HG02588 (cell line): Measurements from ENCODE around the gene KRTAP1-1.
"Not testable (repeated sequence)": the region's sequence is repeated elsewhere in the genome, so short reads cannot be mapped to it uniquely, and the experiment has no call there.

Source experiments
- ATAC-seq: cut with Tn5 transposase; IDR thresholded peaks from one replicate; pipeline ENCODE4 v1.9.1; 2021; ENCODE audit warnings: mild to moderate bottlenecking, moderate library complexity; ENCODE audit not compliant: unreplicated experiment

The KRTAP1-1 gene, protein sequence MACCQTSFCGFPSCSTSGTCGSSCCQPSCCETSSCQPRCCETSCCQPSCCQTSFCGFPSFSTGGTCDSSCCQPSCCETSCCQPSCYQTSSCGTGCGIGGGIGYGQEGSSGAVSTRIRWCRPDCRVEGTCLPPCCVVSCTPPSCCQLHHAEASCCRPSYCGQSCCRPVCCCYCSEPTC

DNA sequence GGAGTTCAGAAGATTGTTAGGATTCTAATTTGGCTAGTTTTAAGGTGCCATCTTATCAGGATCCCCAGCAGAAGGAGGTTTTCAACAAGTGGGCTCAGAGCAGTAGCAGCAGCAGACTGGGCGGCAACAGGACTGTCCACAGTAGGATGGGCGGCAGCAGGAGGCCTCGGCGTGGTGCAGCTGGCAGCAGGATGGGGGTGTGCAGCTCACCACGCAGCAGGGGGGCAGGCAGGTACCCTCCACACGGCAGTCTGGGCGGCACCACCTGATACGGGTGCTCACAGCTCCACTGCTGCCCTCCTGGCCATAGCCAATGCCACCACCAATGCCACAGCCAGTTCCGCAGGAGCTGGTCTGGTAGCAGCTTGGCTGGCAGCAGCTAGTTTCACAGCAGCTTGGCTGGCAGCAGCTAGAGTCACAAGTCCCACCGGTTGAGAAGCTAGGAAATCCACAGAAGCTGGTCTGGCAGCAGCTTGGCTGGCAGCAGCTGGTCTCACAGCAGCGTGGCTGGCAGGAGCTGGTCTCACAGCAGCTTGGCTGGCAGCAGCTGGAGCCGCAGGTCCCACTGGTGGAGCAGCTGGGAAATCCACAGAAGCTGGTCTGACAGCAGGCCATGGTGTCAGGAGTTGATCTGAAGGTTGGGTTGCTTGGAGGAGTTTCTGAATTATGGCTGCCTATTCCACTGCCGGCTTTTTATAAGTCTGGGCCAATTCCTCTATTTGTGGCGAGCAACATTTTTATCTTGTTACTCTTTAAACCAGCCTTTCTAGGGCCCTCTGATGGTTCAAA, at the start of gene KRTAP1-1:
TSS of gene KRTAP1-1 (minus strand) at position 668 of the 789 bp plus-strand sequence. CDS start at position 615, 53 bp downstream.
- not testable (repeated sequence) for ATAC-seq

DNA sequence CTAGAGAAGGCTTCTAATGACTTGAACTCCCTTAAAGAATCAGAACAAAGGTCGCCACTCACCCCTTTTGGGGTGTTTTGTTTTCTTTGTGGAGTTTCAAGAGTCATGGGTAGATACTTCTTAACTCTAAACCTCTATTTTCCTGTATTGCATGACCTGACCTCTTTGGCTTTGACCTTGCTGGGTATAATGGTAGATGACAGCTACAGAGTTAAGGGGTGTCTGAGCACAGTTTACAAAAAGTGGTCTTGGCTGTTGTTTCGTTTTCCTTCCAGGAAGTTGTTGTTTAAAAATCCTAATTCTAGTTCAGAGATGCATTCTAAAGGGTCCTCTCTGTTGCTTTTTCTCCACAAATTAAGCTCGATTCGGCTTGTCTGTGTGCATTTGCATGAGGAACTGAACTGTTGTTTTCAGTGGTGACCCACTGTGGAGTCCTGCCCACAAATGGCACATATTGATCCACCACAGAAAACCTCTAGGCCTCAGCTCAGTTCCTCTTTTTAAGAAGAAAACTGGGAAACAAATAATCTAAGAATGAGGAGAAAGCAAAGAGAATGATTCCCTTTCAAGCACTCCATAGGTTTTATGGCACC, 47.6 kb upstream of the KRTAP1-1 start:
- not testable (repeated sequence) for ATAC-seq

DNA sequence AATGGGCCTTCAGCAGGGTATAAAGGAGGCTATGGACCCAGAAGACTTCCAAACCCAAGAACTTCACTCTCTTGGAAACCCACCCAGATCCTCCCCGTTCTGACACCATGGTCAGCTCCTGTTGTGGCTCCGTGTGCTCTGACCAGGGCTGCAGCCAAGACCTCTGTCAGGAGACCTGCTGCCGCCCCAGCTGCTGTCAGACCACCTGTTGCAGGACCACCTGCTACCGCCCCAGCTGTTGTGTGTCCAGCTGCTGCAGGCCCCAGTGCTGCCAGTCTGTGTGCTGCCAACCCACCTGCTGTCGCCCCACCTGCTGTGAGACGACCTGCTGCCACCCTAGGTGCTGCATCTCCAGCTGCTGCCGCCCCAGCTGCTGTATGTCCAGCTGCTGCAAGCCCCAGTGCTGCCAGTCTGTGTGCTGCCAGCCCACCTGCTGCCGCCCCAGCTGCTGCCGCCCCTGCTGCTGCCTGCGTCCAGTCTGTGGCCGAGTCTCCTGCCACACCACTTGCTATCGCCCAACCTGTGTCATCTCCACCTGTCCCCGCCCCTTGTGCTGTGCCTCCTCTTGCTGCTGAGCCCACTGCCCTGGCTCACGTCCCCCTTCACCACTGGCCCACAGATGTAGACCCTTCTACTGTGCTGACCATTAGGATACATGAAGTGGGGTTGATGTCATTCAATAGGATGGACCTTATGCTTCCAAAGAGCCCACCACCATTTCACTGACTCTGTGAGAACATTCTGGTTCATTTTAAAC, 43.0 kb upstream of the KRTAP1-1 start, which contains the start of gene KRTAP4-7:
TSS of gene KRTAP4-7 (plus strand) at position 51 of the 757 bp plus-strand sequence. CDS start at position 108, 57 bp downstream.
- ATAC-seq: not testable (repeated sequence)

DNA sequence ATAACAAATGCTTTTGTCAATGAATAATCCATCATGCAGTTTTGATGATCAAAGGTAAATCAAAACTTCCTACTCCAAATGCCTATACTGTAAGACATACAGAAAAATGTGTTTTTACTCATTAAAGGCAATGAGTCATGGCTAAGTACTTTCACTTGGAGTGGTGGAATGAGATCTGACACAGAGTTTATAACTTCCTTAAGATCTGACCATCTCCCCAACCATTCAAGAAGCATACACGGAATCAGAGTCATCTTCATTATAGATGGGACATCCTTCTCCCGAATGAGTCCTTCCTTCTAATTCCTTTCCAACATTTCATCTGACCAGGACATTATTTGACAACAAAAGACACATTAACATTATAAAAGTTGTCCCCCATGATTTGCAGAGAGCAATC, 42.2 kb upstream of the KRTAP1-1 start:
- not testable (repeated sequence) for ATAC-seq

DNA sequence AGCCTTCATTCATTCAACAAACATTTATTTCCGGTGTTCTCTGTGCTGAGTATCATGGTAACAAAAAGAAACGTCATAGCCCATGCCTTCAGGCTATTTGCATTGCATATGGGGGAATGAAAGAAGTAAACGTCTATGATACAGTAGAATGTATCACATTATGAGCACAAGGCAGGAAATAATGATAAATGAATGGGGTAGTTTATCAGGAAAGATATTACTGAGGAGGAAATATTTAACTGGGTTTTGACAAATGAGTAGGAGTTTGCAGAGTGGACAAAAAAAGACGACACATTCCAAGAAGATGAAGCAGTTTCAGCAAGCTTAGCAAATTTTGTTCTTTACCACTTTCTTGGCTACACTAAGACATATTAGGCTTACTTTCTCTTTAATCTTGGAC, 41.4 kb upstream of the KRTAP1-1 start:
- no peak for ATAC-seq

DNA sequence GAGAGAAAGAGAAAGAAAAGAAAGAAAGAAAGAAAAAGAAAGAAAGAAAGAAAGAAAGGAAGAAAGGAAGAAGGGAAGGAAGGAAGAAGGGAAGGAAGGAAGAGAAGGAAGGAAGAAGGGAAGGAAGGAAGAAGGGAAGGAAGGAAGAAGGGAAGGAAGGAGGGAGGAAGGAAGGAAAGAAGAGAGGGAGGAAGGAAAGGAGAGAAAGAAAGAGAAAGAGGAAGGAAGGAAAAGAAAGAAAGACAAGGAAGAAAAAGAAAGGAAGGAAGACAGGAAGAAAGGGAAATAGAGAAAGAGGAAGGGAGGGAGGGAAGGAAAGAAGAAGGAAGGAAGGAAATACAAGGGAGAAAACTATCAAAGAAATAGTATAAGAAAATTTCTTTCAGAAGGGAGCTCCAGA, 35.5 kb upstream of the KRTAP1-1 start:
- no peak for ATAC-seq

DNA sequence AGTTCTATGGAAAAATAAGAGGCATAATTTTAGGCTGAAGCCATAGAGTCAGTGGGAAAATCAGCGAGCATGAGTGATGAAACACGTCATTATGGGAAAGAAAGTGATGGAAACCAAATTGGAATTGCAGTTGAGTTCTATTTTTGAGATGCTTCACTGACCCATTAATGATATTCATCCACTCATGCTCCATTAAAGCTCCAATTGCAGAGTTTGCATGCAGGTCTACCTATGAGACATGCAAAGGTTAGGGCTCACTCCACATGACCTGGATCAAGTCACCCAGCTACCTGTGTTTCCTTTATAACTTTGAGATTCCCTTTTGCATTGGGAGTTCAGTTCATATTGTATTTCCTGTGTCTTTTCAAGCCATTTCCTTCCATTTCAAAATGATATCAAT, 32.4 kb upstream of the KRTAP1-1 start:
- no peak for ATAC-seq

DNA sequence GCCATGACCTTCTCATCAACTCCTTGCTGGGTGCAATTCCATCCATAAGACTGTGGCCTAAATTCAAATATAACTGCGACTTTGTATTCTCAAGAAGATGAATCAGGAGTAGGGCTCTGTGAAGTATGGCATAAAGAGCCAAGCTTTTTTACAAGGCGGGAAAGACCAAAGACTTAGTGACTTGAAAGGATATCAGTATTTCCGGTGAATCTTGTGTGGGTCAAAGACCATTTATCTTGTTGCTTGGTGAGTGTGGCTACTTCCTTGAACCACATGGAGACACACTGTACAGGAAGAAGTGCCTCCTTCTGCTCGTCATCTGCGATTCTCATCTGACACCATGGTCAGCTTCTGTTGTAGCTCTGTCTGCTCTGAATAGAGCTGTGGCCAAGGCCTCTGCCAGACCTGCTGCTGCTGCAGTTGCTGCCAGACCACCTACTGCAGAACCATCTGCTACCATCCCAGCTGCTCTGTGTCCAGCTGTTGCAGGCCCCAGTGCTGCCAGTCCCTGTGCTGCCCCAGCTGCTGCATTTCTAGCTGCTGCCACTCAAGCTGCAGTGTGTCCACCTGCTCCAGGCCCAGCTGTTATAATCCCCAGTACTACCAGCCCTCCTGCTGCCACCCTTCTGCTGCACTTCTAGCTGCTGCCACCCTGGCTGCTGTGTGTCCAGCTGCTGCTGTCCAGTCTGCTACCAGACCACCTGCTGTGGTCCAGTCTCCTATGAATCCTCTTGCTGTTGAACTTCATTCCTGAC, 30.5 kb upstream of the KRTAP1-1 start:
- no peak for ATAC-seq

DNA sequence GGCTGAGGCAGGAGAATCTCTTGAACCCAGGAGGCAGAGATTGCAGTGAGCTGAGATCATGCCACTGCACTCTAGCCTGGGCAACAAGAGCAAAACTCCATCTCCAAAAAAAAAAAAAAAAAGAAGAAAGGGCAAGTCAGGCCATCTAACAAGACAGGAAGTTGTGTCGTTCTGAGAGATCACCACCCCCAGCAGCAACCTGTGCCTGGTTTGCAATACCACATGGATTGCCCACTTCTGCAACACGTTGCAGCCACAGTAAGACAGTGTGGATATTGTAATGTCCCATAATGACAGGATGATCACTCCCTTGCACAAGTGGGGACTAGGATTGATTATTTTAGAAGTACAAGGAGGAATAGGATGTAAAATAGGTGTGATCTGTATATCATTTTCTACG, 27.8 kb upstream of the KRTAP1-1 start:
- no peak for ATAC-seq

DNA sequence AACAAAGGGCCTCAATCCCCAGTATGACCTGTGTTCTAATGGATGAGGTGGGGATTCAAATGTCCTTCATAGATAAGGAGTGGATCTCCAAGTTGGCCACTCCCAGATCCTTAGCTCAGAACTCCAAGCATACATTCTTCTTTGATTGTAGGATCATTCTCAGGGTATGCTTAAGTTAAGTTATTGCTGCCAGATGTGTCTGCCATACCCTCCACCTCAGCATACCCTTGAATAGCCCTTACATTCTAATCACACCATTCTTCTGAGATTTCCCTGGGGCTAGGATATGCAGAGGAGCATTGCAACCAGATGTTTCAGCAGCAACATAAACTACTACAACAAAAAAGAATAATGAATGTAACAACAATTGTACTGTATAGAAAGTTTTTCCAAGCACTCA, 26.0 kb upstream of the KRTAP1-1 start:
- no peak for ATAC-seq

DNA sequence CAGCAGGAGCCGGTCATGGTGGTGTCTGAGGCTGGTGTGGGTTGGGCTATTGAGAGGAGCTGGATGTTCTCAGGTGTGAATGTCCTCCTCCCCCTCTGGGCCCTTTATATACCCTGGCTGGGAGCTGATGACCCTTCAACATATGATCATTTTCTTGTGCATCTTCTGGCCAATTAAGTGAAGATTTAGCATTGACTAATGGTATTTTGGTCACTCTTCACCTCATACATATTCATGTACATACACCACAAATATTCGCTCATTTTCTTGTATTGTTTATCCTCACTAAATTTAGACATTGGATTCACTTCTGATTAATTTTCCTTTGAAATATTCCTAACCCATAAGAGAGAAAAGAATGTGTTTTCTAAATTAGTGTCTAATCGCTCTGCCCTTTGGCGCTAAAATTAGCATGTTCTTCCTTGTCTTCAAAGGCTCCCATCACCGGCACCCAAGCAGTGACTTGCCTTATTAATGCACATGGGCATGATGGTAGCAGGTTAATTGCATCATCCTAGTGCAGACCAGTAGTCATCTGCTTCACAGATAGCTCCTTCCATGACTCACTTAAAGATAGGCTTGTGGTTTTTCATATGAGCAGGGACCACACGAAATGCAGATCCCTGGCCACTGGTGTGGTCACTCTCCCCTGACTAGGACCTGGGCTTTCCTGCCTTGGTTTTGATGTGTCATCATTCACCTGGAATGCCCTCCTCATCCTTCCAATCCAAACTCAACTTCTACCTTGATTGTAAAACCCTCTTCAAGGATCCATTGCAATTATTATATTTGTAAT, 24.8 kb upstream of the KRTAP1-1 start, which contains the start of gene KRTAP2-4:
TSS of gene KRTAP2-4 (minus strand) at position 51 of the 796 bp plus-strand sequence. CDS start at position 17, 34 bp downstream.
- no peak for ATAC-seq

DNA sequence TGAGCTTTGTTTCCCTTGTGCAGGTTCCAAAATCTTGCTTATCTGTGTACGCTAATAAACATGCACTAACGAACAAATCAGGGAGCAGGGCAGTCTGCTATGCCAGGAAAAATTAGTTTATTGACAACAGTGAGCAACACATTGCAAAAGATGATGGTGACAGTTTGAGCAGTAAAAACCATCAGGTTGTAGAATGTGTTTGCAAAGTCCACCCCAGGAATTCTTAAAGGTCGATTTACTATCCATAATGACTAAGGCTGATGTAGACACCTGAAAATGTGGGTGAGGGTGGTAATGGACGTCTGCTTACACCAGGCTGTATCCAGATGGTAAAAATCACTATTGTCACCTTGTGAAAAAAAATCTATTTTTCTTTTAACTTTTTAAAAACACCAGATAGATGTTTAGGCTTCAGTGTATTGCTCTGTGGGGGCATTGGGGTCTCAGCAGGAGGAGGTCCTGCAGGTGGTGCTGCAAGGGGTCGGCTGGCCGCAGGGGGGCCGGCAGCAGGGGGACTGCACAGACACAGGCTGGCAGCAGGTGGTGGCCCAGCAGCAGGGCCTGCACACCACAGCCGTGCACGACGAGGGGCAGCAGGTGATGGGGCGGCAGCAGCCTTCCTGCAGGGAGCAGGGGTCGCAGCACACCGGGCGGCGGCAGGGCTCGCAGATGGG, 23.9 kb upstream of the KRTAP1-1 start:
- not testable (repeated sequence) for ATAC-seq

DNA sequence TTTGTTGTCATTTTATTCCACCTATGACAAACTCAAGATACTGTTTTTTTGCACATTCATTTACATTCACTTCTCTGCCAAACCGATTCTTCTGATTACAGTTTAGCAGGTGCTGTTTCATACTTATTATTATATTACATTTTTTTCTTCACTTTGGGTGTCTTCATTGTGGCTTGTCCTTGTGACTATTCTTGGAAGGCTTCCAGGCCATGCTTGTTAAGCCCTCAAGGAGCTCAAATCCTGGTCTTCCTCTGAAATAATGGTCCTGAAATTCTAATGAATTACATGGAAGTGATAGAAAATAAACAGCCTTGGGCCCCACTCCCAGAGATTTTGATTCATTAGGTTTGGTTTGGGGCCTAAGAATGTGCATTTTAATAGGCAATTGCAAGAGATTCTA, 23.1 kb upstream of the KRTAP1-1 start:
- ATAC-seq: no peak

DNA sequence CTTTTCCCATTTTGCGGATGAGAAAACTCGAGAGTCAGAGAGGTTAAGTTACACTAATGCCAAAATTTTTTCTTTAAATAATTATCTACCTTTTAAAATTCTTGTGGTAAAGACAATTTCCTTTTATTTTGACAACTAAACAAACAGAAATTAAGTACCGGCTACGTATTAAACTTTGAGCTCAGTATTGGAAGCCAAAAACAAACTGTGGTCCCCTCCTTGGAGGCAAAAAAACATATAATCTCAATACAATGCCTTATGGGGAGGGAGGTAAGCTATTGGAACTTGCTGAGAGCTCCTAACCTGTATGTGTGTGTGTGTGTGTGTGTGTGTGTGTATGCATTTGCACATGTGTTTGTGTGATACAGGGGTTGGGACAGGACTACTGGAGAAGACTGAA, 22.2 kb upstream of the KRTAP1-1 start:
- no peak for ATAC-seq

DNA sequence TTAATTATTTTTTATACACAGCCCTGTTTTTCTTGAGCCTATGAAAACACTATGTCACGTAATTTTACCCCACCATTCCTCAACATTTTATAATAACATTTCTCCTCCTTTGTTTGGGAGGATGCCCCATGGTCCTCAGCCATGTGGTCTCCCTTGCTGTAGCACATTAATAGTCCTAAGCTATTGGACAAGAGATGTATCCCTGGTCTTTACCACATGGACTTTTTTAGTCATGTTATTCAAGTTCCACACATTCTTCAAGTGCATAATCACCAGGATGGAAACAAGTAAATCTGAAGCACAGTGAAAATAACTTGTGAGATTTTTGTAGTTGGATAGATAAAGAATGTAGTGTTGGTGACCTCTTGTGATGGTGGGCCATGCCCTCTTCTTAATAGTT, 20.7 kb upstream of the KRTAP1-1 start:
- no peak for ATAC-seq

DNA sequence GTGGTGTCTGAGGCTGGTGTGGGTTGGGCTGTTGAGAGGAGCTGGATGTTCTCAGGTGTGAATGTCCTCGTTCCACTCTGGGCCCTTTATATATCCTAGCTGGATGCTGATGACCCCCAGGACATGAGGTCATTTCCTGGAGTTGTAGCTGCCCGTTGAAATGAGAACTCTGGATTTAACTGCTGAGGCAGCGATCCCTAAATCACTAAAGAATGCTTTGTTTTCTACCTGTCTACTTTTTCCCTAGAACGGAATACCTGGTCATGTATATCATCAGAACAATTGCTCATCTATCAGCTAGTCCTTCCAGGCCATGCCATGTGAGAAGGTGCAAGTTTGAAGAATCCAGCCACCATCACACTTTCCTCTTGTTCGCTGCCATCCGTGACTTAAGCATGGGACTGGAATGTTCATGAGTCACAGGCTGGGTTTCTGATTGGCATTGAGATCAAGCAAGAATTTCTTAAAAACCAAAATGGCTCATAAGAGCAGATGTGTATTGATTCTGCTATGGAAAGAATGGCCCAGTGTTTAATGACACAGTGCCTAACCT, 18.9 kb upstream of the KRTAP1-1 start, which contains the start of gene KRTAP2-3:
TSS of gene KRTAP2-3 (minus strand) at position 63 of the 553 bp plus-strand sequence. CDS start 64 bp downstream, outside the sequence.
- no peak for ATAC-seq

DNA sequence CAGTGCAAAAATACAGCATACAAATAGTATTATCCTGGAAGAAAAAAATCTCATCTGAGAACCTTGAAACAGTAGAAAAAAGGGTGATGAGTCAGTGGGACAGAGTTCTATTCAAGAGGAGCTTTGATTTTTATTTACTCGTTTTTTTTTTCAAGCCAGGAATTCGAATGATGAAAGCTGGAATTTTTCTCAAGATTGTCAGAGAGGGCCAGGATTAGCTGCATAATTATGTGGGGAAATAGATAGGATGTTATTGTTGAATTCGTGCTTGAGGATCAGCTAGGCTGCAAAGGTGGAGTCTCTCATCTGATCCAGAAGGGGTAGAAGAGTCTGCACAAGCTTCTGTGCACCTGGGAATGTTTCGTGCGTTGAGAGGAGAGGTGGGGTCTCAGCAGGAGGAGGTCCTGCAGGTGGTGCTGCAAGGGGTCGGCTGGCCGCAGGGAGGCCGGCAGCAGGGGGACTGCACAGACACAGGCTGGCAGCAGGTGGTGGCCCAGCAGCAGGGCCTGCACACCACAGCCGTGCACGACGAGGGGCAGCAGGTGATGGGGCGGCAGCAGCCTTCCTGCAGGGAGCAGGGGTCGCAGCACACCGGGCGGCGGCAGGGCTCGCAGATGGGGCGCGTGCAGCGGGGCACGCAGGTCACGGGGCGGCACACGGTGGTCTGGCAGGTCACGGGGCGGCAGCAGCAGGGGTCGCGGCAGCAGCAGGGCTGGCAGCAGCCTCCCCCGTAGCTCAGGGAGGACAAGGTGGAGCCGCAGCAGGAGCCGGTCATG, 18.2 kb upstream of the KRTAP1-1 start:
- ATAC-seq: not testable (repeated sequence)

DNA sequence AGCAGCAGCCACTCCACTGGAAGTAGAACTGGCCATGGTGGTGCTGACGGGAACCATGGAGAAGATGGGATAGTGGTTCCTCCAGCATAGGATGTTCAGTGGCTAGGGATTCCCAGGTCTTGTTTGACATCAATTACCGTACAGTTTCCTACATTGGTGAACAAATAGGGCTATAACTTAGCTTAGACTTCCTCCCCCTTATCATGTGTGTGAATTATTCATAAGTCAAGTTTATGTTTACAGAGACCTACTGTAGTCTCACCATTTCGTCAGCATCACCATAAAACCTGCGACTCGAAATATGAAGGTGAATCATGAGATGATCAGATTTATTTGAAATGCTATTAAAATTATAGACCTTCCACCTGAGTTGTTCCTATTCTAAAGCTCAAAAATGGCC, 17.5 kb upstream of the KRTAP1-1 start:
- ATAC-seq: no peak
